HL-60 (cell line): ENCODE measurements around the gene MCF2L2.

ENCODE experiments used
- DNase-seq, 2 experiments: peaks; one replicate each; pipeline ENCODE4 v3.0.0-alpha.2; 2010 to 2020; ENCODE audit warnings: low read depth in 1 of 2, low spot score in 1 of 2
- H3K27ac ChIP-seq: fragments of 250-450 bp; sonication (Bioruptor Pico); replicated peaks from 2 replicates; pipeline ENCODE4 v1.5.1; 2020; ENCODE audit warnings: mild to moderate bottlenecking, moderate library complexity
- H3K27me3 ChIP-seq: fragments of 250-450 bp; sonication (Bioruptor Pico); 2 replicates; pipeline ENCODE4 v1.5.1; 2021; ENCODE audit warnings: mild to moderate bottlenecking, moderate library complexity; ENCODE audit not compliant: insufficient read depth, poor library complexity, severe bottlenecking
- H3K4me3 ChIP-seq: replicated peaks from 2 replicates; pipeline ENCODE4 v1.5.1; 2011; ENCODE audit warnings: mild to moderate bottlenecking, control low read depth, low read length; ENCODE audit not compliant: insufficient read depth
- CTCF ChIP-seq: IDR thresholded peaks from one replicate; pipeline ENCODE4 v1.5.1; 2011; ENCODE audit warnings: low read length, control low read depth, inconsistent platforms; ENCODE audit not compliant: insufficient read depth
- GABPA ChIP-seq: IDR thresholded peaks from 2 replicates; pipeline ENCODE4 v1.6.1; 2012; ENCODE audit warnings: low read depth
- POLR2AphosphoS5 ChIP-seq: IDR thresholded peaks from 2 replicates; pipeline ENCODE4 v1.6.1; 2012; ENCODE audit warnings: low read depth
- REST ChIP-seq: IDR thresholded peaks from 2 replicates; pipeline ENCODE4 v1.6.1; 2012; ENCODE audit warnings: low read depth; ENCODE audit not compliant: insufficient replicate concordance
- SPI1 ChIP-seq: IDR thresholded peaks from 2 replicates; pipeline ENCODE4 v1.6.1; 2012; ENCODE audit warnings: low read depth, mild to moderate bottlenecking, borderline replicate concordance

The MCF2L2 gene

GRCh38 chr3:183151086-183151485, 277.3 kb downstream of the MCF2L2 start:
- no peak for DNase-seq
- Histone ChIP-seq H3K4me3 (no peak overlapping the region), H3K27me3 (no peaks in the 10 kb centered on the region), H3K27ac (no peak overlapping the region)
- TF ChIP-seq REST (no peak), POLR2AphosphoS5 (no peak), CTCF (no peak)

- Histone ChIP-seq H3K27me3 (no peaks in the 10 kb centered on the region), H3K4me3 (no peak overlapping the region)
Observed at GRCh38 chr3:183149915-183150750, 278.3 kb downstream of the MCF2L2 start.

GRCh38 chr3:183148056-183148455, 280.4 kb downstream of the MCF2L2 start:
- Histone ChIP-seq H3K27me3 (no peaks in the 10 kb centered on the region), H3K4me3 (no peak overlapping the region), H3K27ac (no peak overlapping the region)
- no peak for DNase-seq
- TF ChIP-seq GABPA (no peak), REST (no peak), SPI1 (no peak), POLR2AphosphoS5 (no peak), CTCF (no peak)

More at GRCh38 chr3:183149915-183150750, 278.3 kb downstream of the MCF2L2 start:
- DNase-seq = peak; percentile 49 to 69
- no peak overlapping the region for H3K27ac ChIP-seq
- TF ChIP-seq GABPA (no peak), CTCF (no peak), POLR2AphosphoS5 (no peak), REST (no peak)
